ENCODE measurements around the gene YWHAH.

Gene YWHAH

GRCh38 chr22:31943978-31944699 is at the start of gene YWHAH:
TSS of gene YWHAH (plus strand) at chr22:31944535. CDS start at chr22:31944734, 199 bp downstream.
- DNase-seq = peak; percentile 93

GRCh38 chr22:31895411-31896123 is 48.8 kb upstream of the YWHAH start:
- DNase-seq = peak; percentile 86

- DNase-seq = peak; percentile 83
Observed at GRCh38 chr22:31896472-31896871, 47.9 kb upstream of the YWHAH start.

DNA sequence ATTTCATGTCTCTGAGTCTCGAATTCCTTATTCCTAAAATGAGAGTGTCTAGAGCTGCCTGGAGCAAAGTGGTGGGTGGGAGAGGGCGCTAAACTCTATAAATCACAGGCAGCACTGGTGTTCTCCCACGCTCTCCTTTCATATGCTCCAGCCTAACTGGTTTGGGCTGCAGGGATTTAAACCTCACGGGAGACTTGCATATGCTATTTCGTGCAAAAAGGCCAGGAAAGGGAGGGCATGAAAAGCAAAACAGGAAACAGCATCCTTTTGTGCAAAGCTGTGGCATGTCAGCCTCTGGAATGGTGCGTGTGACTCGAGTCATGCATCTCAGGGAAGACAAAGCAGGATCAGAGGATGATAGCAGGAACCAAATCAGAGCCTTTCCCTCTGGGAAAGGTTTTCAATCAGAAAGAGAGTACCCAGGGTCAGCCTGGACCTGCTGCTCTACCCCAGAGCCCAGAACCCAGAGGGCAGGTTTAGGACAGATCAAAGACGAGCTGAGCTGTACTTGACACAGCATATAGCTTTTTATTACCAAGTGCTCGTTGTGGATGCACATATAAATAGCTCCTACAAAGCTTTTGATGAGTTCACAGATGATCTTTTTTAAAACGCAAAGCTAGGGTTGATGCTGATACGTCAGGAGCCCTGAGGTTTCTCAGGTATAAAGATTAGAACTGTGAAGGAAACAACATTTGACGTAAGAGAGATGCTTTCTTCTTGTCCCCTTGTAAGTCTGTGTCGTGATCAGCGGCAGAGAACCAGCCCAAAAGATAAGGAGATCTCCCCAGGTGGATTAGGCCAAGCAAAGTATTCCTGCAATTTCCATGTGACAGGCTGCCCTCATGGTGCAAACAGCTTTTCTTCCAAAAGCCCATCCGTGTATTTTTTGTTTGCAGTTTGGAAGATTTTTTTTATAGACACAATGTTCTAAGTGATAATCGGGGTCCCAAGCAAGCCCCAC is 46.2 kb upstream of the YWHAH start:
- DNase-seq = no peak

- DNase-seq = no peak
Observed at GRCh38 chr22:31898926-31899325, 45.4 kb upstream of the YWHAH start.

DNA sequence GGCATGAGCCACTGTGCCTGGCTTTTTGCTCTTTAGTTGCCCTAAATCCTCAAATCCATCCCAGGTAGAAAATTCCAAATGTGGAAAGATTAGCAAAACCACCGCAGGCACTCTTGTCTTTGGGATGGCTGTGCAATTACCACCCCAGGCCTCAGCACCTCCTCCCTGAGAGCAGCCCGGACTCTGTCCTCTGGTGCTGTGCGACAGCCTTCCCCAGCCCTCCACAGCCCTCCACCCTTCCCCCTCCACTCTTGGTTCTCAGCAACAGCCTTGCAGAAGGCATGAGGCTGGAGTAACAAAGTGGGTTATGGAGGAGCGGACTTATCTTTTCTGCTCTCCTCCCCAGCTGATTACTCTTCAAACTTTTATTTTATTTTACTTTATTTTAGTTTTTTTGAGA is 44.7 kb upstream of the YWHAH start:
- no peak for DNase-seq

DNA sequence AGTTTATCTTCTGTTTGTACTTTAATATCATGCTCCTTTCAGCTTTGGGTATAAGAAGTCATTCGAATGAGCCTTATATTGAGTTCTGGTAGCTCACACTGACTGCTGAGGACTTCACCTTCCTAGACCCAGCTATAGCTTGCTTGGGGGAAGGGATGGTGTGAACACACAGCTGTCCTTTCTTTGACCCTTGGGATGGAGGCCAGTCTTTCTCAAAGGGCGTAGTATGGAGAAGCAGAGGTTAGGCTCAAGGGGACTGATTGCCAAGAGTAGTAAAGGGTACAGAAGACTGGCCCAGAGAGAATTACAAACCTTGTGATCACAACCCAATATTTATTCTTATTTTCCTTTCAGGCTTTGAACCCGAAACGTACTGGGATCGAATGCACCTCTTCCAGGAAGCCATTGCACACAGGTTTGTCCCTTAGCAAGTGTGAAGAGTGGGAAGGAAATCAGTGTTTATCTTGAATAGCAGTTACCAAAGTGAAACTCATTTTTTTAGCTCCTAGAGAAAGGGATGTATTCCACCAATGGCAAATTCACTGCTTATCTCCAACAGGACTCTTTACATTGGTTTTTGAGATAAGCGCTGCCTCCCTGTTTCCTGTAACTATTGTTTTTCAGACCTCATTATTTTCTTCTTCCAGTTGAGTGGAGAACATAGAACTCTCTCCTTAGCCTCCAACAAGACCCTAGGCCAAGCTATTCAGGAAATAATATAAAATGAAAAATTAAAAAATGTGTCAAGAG is 42.8 kb upstream of the YWHAH start:
- DNase-seq = peak; percentile 84

DNA sequence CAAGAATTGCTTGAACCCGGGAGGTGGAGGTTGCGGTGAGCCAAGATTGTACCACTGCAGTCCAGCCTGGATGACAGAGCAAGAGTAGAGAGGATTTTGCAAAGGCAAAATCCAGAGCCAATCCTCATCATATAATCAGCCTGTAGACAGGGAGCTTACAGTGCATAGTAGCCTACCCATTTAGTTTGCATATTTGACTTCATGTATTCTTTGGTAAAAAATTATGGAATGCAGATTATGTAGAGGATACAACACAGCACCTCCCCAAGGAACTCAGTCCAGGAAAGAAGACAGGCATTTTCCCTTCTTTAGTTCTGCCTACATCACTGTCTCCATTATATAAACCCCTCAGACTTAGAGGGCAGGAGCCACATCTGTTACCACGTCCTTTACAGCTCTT is 39.7 kb upstream of the YWHAH start:
- no peak for DNase-seq

GRCh38 chr22:31905356-31905755 is 39.0 kb upstream of the YWHAH start:
- DNase-seq = no peak

DNA sequence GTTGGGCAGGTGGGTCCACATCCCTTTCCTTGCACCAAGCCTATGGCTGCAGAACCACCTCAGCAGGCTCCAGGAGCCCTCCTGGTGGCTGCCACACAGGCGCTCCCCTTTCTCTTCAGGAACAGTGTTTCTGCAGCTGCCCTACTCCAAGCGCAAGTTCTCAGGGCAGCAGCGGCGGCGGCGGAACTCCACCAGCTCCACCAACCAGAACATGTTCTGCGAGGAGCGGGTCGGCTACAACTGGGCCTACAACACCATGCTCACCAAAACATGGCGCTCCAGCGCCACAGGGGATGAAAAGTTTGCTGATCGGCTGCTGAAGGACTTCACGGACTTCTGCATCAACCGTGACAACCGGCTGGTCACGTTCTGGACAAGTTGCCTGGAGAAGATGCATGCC is 38.2 kb upstream of the YWHAH start:
- DNase-seq = no peak

GRCh38 chr22:31906569-31906968 is 37.8 kb upstream of the YWHAH start:
- no peak for DNase-seq

DNA sequence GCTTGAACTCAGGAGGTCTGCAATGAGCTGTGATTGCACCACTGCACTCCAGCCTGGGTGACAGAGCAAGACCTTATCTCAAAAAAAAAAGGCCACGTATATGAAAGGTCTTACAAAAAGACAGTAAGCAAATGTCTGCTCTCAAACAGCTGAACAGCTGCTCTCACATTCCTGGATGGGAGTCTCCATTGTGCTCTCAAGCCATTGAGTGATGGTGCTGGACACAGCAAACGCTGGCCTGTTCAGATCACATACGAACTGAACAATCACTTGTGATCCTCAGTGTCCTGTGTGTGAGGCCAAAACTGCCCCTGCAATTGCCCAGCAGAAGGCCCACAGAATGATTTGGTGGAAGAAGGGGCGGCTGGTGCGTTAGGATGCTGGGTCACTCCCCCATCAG is 34.4 kb upstream of the YWHAH start:
- DNase-seq = no peak

DNA sequence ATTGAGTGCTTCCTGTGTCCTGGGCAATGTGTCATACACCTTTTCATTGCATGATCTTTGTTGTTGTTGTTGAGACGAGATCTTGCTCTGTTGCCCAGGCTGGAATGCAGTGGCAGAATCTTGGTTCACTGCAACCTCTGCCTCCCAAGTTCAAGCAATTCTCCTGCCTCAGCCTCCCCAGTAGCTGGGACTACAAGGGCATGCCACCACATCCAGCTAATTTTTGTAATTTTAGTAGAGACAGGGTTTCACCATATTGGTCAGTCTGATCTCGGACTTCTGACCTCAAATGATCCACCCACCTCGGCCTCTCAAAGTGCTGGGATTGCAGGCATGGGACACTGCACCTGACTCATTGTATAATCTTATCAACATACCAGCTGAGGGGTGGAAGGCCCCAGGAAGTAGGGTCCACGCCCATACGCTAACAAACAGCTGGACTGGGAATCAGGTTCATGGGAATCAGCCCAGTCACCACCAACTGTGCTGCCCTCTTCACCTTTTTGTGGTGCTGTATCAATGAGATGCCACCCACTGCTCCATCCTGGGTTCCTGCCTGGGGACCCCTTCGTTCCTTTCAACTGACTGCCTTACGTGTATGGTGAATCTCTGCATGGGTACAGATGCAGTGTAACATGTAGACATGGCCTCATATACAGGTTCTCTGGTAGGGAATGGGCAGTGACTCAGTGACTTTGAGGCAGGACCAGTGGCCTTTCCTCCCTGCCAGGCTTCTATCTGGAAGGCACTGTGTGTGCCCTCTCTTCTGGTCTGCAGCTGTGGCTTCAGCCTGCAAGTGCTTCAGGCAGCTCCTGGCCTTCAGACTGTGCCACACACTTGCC is 32.5 kb upstream of the YWHAH start:
- DNase-seq = no peak

GRCh38 chr22:31912407-31912743 is 32.0 kb upstream of the YWHAH start:
- DNase-seq = no peak

DNA sequence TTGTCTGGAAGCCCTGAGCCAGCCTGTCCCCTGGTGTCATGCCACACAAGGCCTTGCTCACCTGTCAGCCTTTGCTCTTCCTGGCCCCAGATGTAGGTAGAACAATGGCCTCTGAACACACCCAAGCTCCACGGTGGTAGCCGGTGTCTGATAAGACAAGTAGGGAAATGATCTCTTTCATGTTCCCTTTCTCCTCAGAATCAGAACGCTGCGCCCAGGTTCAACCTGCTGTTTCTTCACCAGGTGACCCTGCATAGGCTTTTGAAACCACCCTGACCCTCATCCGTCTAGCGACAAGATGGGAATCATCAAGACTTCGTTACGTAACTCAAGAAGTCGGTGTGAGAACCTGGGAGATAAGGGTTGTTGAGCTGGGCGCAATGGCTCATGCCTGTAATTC is 28.7 kb upstream of the YWHAH start:
- DNase-seq = no peak

DNA sequence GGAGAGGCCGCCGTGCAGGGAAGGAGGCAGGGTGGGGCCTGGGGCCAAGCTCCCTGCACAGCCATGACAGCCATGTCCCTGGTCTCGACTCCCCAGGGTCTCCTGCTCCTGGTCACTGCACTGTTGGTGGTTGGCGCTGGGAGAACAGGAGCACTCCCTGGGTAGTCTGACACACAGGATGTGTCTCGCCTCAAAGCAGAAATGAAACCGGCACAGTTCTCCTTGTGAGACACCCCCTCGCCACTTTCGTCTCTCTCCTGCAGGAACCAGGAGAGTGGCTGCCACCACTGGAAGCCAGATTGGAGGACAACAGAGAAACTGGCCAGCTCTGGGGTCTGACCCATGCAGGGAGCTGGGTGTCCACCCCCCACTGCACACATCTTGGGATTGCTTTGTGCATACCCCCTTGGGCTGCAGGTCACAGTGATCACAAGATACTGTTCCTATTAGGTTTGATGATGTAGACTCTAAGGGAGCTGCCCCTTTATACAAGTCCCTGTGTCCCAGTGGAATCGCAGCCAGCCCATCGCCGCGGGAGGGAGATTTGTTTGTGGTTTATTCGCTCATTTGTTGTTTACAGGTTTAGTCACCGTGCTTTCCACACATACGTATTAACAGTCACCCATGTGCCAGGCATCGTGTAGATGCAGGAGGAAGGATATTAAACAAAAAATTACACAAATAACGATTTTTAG is 27.0 kb upstream of the YWHAH start:
- DNase-seq = no peak

DNA sequence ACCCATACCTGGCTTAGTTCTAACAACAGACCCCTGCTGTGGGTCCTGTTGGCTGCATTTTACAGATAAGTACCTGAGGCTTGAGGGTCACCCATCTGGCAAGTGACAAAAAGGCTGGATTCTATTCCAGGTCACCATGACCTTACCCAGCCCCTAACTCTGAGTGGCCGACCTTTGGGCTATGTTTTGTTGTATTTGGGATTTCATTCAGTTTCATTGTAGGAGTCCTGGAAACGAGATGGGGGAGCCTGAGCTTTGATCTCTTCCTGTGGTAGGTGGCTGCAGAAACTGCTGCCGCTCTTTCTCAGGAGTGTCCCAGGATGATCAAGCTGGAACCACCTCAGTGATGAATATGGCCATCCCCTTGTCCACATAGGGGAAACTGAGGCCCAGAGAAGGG is 24.6 kb upstream of the YWHAH start:
- no peak for DNase-seq

- no peak for DNase-seq
Observed at GRCh38 chr22:31920306-31920705, 24.0 kb upstream of the YWHAH start.

- no peak for DNase-seq
Observed at GRCh38 chr22:31921106-31921505, 23.2 kb upstream of the YWHAH start.

DNA sequence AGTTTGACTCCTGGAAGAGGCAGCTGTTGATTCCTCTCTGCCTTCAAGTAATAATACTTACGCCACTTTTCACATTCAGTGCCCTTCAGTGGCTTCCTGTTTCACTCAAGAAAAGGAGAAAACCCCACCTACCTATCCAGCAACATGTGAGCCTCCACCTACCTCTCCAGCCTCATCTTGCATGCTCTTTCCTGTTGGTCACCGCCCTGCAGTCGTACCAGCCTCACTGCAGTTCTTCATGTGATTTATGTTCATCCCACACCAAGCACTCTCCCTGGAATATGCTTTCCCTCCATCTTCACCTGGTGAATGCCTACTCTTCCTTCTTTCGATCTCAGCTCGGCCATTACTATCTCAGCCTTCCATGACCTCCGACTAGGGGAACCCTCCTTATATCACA is 21.8 kb upstream of the YWHAH start:
- DNase-seq = no peak

GRCh38 chr22:31923136-31923535 is 21.2 kb upstream of the YWHAH start:
- no peak for DNase-seq

All from hematopoietic multipotent progenitor cell treated with erythropoietin and hydrocortisone succinate and interleukin-3 and kit ligand, for 8 days (in vitro differentiated cells).